Measurements from ENCODE around the gene CXorf66. TPM values are rescaled to one million over a fixed set of nuclear protein-coding genes. Genes with fewer than 3 reads are reported as not detected.

CXorf66 gene
- total RNA-seq, 1 experiment from 2014 or later: not detected

DNA sequence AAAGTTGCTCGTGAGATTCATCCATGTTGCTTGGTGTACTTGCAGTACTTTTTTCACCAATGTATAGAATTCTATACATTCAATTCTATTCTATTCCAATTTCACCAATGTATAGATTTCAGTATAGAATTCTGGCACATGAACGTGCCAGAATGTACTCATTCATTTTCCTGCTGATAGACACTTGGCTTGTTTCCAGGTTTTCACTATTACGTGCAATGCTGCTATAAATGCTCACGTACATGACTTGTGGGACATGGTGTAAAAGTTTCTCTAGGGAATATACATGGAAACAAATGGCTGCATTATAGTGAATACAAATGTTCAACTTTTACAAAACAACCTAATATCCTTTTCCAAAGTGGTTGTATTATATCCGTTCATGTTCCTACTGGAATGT lies 6.8 kb upstream of the CXorf66 start:
- Histone ChIP-seq H3K27me3 (ENCODE audit: control insufficient read depth, insufficient read depth, low read length) (peaks cover 2% of the 10 kb centered on the region; the same call in 1 of the 2 replicates), H3K27ac (ENCODE audit: low read length) (no peak overlapping the region), H3K36me3 (ENCODE audit: control insufficient read depth, insufficient read depth, low read length) (no peaks in the 10 kb centered on the region), H3K4me3 (ENCODE audit: low read depth in 2 of 2, low read length in 2 of 2) (no peak overlapping the region), H3K4me1 (ENCODE audit: control insufficient read depth, insufficient read depth, low read length) (no peaks in the 10 kb centered on the region), H3K9me3 (ENCODE audit: control insufficient read depth, insufficient read depth, low read depth, low read length) (no peaks in the 10 kb centered on the region)
- intact Hi-C loops (cut with micrococcal nuclease; ENCODE audit: unreplicated experiment) (loop anchor here (5.0 kb wide), 1 partner anchor 1195 kb away; no protein-coding TSS in a partner anchor), in situ Hi-C loops (cut with HindIII; ENCODE audit: low pct_unique_long_range_greater_than_20kb, low sequenced_read_pairs) (no loop called here)
- TF ChIP-seq POLR2AphosphoS5 (IDR thresholded peaks at IDR 0.05; ENCODE audit: low read depth, low read length) (no peak), SIN3A (IDR thresholded peaks at IDR 0.05; ENCODE audit: borderline replicate concordance, insufficient read depth, low read depth, low read length) (no peak), TCF7L2 (IDR thresholded peaks at IDR 0.05; ENCODE audit: low read depth, low read length) (no peak)
- TF ChIP-seq, protein P1, sequence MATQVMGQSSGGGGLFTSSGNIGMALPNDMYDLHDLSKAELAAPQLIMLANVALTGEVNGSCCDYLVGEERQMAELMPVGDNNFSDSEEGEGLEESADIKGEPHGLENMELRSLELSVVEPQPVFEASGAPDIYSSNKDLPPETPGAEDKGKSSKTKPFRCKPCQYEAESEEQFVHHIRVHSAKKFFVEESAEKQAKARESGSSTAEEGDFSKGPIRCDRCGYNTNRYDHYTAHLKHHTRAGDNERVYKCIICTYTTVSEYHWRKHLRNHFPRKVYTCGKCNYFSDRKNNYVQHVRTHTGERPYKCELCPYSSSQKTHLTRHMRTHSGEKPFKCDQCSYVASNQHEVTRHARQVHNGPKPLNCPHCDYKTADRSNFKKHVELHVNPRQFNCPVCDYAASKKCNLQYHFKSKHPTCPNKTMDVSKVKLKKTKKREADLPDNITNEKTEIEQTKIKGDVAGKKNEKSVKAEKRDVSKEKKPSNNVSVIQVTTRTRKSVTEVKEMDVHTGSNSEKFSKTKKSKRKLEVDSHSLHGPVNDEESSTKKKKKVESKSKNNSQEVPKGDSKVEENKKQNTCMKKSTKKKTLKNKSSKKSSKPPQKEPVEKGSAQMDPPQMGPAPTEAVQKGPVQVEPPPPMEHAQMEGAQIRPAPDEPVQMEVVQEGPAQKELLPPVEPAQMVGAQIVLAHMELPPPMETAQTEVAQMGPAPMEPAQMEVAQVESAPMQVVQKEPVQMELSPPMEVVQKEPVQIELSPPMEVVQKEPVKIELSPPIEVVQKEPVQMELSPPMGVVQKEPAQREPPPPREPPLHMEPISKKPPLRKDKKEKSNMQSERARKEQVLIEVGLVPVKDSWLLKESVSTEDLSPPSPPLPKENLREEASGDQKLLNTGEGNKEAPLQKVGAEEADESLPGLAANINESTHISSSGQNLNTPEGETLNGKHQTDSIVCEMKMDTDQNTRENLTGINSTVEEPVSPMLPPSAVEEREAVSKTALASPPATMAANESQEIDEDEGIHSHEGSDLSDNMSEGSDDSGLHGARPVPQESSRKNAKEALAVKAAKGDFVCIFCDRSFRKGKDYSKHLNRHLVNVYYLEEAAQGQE (IDR thresholded peaks at IDR 0.05; ENCODE audit: insufficient read depth in 1 of 2, low read depth in 2 of 2, low read length in 1 of 2): no peak
- TF ChIP-seq, protein P2, sequence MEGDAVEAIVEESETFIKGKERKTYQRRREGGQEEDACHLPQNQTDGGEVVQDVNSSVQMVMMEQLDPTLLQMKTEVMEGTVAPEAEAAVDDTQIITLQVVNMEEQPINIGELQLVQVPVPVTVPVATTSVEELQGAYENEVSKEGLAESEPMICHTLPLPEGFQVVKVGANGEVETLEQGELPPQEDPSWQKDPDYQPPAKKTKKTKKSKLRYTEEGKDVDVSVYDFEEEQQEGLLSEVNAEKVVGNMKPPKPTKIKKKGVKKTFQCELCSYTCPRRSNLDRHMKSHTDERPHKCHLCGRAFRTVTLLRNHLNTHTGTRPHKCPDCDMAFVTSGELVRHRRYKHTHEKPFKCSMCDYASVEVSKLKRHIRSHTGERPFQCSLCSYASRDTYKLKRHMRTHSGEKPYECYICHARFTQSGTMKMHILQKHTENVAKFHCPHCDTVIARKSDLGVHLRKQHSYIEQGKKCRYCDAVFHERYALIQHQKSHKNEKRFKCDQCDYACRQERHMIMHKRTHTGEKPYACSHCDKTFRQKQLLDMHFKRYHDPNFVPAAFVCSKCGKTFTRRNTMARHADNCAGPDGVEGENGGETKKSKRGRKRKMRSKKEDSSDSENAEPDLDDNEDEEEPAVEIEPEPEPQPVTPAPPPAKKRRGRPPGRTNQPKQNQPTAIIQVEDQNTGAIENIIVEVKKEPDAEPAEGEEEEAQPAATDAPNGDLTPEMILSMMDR (IDR thresholded peaks at IDR 0.05): no peak
- CTCF ChIA-PET: no interaction called here
- POLR2A ChIA-PET: no interaction called here
- no TSS peak for BruUV-seq (replicated peaks)
- ATAC-seq: no peak
- no peak for DNase-seq (ENCODE audit: low read depth, low spot score)

DNA sequence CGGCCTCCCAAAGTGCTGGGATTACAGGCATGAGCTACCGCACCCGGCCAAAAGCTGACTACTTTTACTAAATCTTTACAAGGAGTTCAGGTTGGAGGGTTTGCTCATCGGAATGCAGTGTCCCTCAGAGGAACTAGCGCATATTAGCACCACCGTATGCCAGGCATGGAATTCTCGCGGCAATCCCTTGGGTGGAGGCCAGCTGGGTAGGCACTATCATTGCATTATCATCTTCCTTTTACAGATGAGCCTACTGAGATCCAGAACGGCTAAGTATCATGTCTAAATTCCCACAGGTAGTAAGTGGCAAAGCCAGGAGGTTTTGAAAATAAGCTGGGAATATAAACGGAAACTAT lies 6.1 kb upstream of the CXorf66 start:
- in situ Hi-C loops (cut with HindIII; ENCODE audit: low pct_unique_long_range_greater_than_20kb, low sequenced_read_pairs): no loop called here
- H3K36me3 ChIP-seq (ENCODE audit: control insufficient read depth, insufficient read depth, low read length): no peaks in the 10 kb centered on the region
- no peak overlapping the region for H3K27ac ChIP-seq (ENCODE audit: low read length)
- H3K27me3 ChIP-seq (ENCODE audit: control insufficient read depth, insufficient read depth, low read length): peaks cover 2% of the 10 kb centered on the region; the same call in 1 of the 2 replicates
- no peak for DNase-seq (ENCODE audit: low read depth, low spot score)
- no TSS peak for BruUV-seq (replicated peaks)
- ChIA-PET CTCF (interaction anchor here (0.6 kb wide), 1 partner anchor 1199 kb away, joined by 6 read pairs; no protein-coding TSS in a partner anchor), POLR2A (no interaction called here)
- peak overlapping the region; percentile 14 to 34 for H3K4me3 ChIP-seq (ENCODE audit: low read depth in 2 of 2, low read length in 2 of 2)
- intact Hi-C loops (cut with micrococcal nuclease; ENCODE audit: unreplicated experiment): loop anchor here (5.0 kb wide), 1 partner anchor 1194 kb away; no protein-coding TSS in a partner anchor
- H3K9me3 ChIP-seq (ENCODE audit: control insufficient read depth, insufficient read depth, low read depth, low read length): no peaks in the 10 kb centered on the region
- ATAC-seq: peak; percentile 21; the same call in 1 of the 2 replicates
- no peaks in the 10 kb centered on the region for H3K4me1 ChIP-seq (ENCODE audit: control insufficient read depth, insufficient read depth, low read length)
- TF ChIP-seq SIN3A (IDR thresholded peaks at IDR 0.05; ENCODE audit: borderline replicate concordance, insufficient read depth, low read depth, low read length) (no peak), TCF7L2 (IDR thresholded peaks at IDR 0.05; ENCODE audit: low read depth, low read length) (no peak), POLR2AphosphoS5 (IDR thresholded peaks at IDR 0.05; ENCODE audit: low read depth, low read length) (no peak)
- TF ChIP-seq, protein P2 (IDR thresholded peaks at IDR 0.05): no peak
- TF ChIP-seq, protein P1 (IDR thresholded peaks at IDR 0.05; ENCODE audit: insufficient read depth in 1 of 2, low read depth in 2 of 2, low read length in 1 of 2): no peak

Data from Panc1 (cell line).